Fibroblast of skin of left biceps (primary cell): ENCODE results near the gene AZGP1.
"Not testable (repeated sequence)": the region's sequence is repeated elsewhere in the genome, so short reads cannot be mapped to it uniquely, and the experiment has no call there.

ENCODE experiments used
- DNase-seq, 2 experiments: peaks; one replicate each; pipeline ENCODE4 v3.0.0-alpha.2; 2013; ENCODE audit warnings: low read depth in 2 of 2

Gene AZGP1

GRCh38 chr7:99952649-99953048 is 23.2 kb downstream of the AZGP1 start:
- not testable (repeated sequence) for DNase-seq

GRCh38 chr7:99950819-99951218 is 25.0 kb downstream of the AZGP1 start:
- DNase-seq, result not testable (repeated sequence)

GRCh38 chr7:99949645-99950228 is 26.1 kb downstream of the AZGP1 start:
- no peak for DNase-seq

GRCh38 chr7:99947608-99948007 is 28.2 kb downstream of the AZGP1 start:
- DNase-seq, result no peak

- no peak for DNase-seq
Measured at GRCh38 chr7:99944497-99945070, 31.2 kb downstream of the AZGP1 start.

GRCh38 chr7:99943641-99944496 is 32.0 kb downstream of the AZGP1 start:
- DNase-seq, result no peak

GRCh38 chr7:99938296-99938695 is 37.5 kb downstream of the AZGP1 start:
- DNase-seq, result no peak

- DNase-seq, result not testable (repeated sequence)
Measured at GRCh38 chr7:99935009-99935408, 40.8 kb downstream of the AZGP1 start.

- no peak for DNase-seq
Measured at GRCh38 chr7:99930376-99930775, 45.5 kb downstream of the AZGP1 start.

GRCh38 chr7:99929730-99930053 is 46.1 kb downstream of the AZGP1 start:
- no peak for DNase-seq

GRCh38 chr7:99928994-99929729 is 46.7 kb downstream of the AZGP1 start, which contains the start of gene GJC3:
Gene GJC3 (minus strand): TSS chr7:99929620. CDS start chr7:99929620, 0 bp downstream.
- no peak for DNase-seq

GRCh38 chr7:99928188-99928587 is 47.6 kb downstream of the AZGP1 start:
- DNase-seq, result no peak

- DNase-seq, result no peak
Measured at GRCh38 chr7:99927536-99927935, 48.3 kb downstream of the AZGP1 start.

GRCh38 chr7:99926321-99926720 is 49.5 kb downstream of the AZGP1 start:
- DNase-seq, result no peak

GRCh38 chr7:99923200-99923599 is 52.6 kb downstream of the AZGP1 start:
- no peak for DNase-seq

- DNase-seq, result no peak
Measured at GRCh38 chr7:99920149-99920548, 55.7 kb downstream of the AZGP1 start.

GRCh38 chr7:99919814-99920112 is 56.1 kb downstream of the AZGP1 start:
- DNase-seq, result no peak

- DNase-seq, result peak; percentile 71 to 74
Measured at GRCh38 chr7:99918959-99919813, 56.6 kb downstream of the AZGP1 start, which contains the start of gene TRIM4. Gene TRIM4 (minus strand): TSS chr7:99919530. CDS start chr7:99919401, 129 bp downstream.
